Measurements from ENCODE around the gene FAF2. TPM values are rescaled to one million over a fixed set of nuclear protein-coding genes. Genes with fewer than 3 reads are reported as not detected.

Gene FAF2
- total and polyA plus RNA-seq, 11 donors, result 6.6 to 20.8 (median 13.6) TPM

DNA sequence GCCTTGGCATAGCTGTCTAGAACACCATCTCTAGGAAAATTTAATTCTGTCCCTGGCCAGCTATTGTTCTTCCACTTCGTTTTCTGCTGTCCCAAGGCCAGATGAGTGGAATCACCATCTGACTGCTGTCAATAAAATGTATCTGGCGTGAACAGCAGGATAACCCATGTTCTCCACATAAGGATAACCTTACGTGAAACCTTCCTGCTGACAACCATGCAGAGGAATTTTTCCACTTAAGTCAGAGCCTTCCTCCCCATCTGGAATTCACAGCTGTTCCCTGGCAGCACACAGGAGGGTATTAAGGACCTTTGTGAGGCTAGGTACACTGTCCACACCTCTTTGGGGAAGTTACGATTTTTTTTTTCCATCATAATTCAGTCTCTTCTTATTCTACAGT lies 60.4 kb downstream of the FAF2 start:
- Histone ChIP-seq H3K36me3 (peaks cover 0 to 68% (median 59%) of the 10 kb centered on the region in 9 donors), H3K27ac (no peak overlapping the region), H3K4me3 (no peak overlapping the region), H3K27me3 (no peaks in the 10 kb centered on the region), H3K9me3 (no peaks in the 10 kb centered on the region), H3K4me1 (no peaks in the 10 kb centered on the region)
- TF ChIP-seq POLR2A (IDR thresholded peaks at IDR 0.05) (no peak), CTCF (IDR thresholded peaks at IDR 0.05) (no peak)
- WGBS, 4 donors, result 70 to 74% (median 71%) methylated on average over 4 of the region's 4 CpGs
- ATAC-seq (no peak), DNase-seq (no peak)
- intact Hi-C loops (cut with DNase I), result no loop called here

DNA sequence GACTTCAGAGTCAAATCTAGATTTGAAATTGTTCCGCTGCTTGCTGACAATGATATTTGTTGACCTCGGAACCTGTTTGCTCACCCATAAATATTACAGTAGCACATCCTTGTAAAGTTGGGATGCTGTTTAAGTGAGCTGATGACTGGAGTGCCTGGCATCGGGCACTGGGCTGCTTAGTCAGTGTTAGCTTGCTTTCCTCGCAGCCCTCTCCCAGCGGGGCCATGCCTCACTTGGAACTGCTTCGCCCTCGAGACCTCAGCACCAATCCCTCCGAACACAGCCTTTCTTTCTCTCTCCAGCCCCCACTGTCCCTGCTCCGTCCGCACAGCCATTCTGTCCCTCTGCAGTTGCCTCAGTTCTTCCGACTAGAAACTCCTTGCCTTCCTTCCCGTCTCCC lies 65.6 kb downstream of the FAF2 start:
- H3K9me3 ChIP-seq, result no peaks in the 10 kb centered on the region
- WGBS, 4 donors, result 87 to 89% (median 89%) methylated on average over 12 of the region's 12 CpGs
- TF ChIP-seq CTCF (IDR thresholded peaks at IDR 0.05), result no peak
- TF ChIP-seq POLR2A (IDR thresholded peaks at IDR 0.05), result no peak
- no peak overlapping the region for H3K4me3 ChIP-seq
- H3K36me3 ChIP-seq, result peaks cover 0 to 16% (median 9%) of the 10 kb centered on the region in 9 donors
- no peak for ATAC-seq
- no peak for DNase-seq
- no peak overlapping the region for H3K27ac ChIP-seq
- no peaks in the 10 kb centered on the region for H3K27me3 ChIP-seq
- intact Hi-C loops (cut with DNase I), result no loop called here
- no peaks in the 10 kb centered on the region for H3K4me1 ChIP-seq

DNA sequence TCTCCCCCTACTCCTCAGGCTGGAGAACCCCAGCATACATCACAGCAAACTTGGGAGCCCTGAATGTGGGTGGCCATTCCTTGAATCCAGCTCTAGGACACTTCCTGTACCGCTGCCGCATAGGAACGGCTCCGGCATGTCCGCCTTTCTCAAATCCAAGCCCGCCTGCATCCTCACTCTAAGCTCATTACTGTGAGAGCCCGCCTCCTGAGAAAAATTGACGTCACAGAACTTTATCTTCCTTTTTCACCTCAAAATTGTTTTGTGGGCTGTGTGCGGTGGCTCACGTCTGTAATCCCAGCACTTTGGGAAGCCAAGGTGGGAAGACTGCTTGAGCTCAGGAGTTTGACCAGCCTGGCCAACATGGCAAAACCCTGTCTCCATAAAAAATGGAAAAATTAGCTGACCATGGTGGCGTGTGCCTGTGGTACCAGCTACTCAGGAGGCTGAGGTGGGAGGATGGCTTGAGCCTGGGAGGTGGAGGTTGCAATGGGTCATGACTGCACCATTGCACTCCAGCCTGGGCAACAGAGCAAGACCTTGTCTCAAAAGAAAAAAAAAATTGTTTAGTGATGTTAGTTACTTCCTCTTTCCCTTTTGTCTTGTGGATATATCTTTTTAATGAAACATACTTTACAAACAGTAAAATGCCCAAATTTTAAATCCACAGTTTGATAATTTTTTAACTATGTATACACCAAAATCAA lies 66.2 kb downstream of the FAF2 start:
- intact Hi-C loops (cut with DNase I), result no loop called here
- no peak overlapping the region for H3K4me3 ChIP-seq
- WGBS, 4 donors, result 64 to 82% (median 75%) methylated on average over 11 of the region's 11 CpGs
- ATAC-seq (no peak), DNase-seq (no peak)
- no peaks in the 10 kb centered on the region for H3K27me3 ChIP-seq
- no peak overlapping the region for H3K27ac ChIP-seq
- peaks cover 0 to 10% (median 3%) of the 10 kb centered on the region in 9 donors for H3K36me3 ChIP-seq
- no peaks in the 10 kb centered on the region for H3K4me1 ChIP-seq
- no peaks in the 10 kb centered on the region for H3K9me3 ChIP-seq
- TF ChIP-seq CTCF (IDR thresholded peaks at IDR 0.05) (no peak), POLR2A (IDR thresholded peaks at IDR 0.05) (no peak)

GRCh38 chr5:176515396-176515795 lies 67.2 kb downstream of the FAF2 start:
- Histone ChIP-seq H3K27ac (no peak overlapping the region), H3K4me1 (no peaks in the 10 kb centered on the region), H3K36me3 (peaks cover 0 to under 1% (median 0%) of the 10 kb centered on the region in 9 donors), H3K4me3 (no peak overlapping the region), H3K27me3 (no peaks in the 10 kb centered on the region), H3K9me3 (no peaks in the 10 kb centered on the region)
- DNase-seq (no peak), ATAC-seq (no peak)
- WGBS, 4 donors, result 85 to 87% (median 86%) methylated on average over 4 of the region's 4 CpGs
- TF ChIP-seq POLR2A (IDR thresholded peaks at IDR 0.05) (no peak), CTCF (IDR thresholded peaks at IDR 0.05) (no peak)
- intact Hi-C loops (cut with DNase I), result no loop called here
